ENCODE data around the gene GK. TPM values are rescaled to one million over a fixed set of nuclear protein-coding genes. Genes with fewer than 3 reads are reported as not detected.
"Not testable (repeated sequence)": the region's sequence is repeated elsewhere in the genome, so short reads cannot be mapped to it uniquely, and the experiment has no call there.

GK gene
- total RNA-seq, 1 experiment from 2014 or later, result 1.7 TPM

DNA sequence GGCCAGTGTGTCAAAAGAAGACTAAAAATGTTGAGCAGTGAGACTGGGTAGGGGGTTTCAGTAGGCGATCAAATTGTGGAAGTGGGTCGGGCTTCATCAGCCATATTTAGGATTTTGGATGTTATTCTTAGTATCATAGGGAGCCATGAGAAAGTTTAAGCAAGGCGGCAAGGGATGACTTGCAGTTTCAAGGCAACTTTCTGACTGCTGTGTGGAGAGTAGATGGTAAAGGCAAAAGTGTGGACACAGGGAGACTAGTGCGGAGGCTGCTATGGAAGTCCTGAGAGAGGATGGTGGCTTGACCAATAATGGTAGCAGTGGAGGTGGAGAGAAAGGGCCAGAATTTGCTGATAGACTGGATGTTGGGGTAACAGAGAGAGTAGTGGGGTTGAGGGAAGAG lies 15.4 kb downstream of the GK start:
- ATAC-seq (no peak), DNase-seq (ENCODE audit: low read depth, low spot score) (no peak)
- Histone ChIP-seq H3K4me1 (ENCODE audit: control insufficient read depth, insufficient read depth, low read length) (no peaks in the 10 kb centered on the region), H3K9me3 (ENCODE audit: control insufficient read depth, insufficient read depth, low read depth, low read length) (no peaks in the 10 kb centered on the region), H3K36me3 (ENCODE audit: control insufficient read depth, insufficient read depth, low read length) (no peaks in the 10 kb centered on the region), H3K27me3 (ENCODE audit: control insufficient read depth, insufficient read depth, low read length) (no peaks in the 10 kb centered on the region), H3K27ac (ENCODE audit: low read length) (no peak overlapping the region), H3K4me3 (ENCODE audit: low read depth in 2 of 2, low read length in 2 of 2) (no peak overlapping the region)
- no TSS peak for BruUV-seq (replicated peaks)
- CTCF ChIA-PET, result no interaction called here
- intact Hi-C loops (cut with micrococcal nuclease; ENCODE audit: unreplicated experiment), result no loop called here
- TF ChIP-seq TCF7L2 (IDR thresholded peaks at IDR 0.05; ENCODE audit: low read depth, low read length) (no peak), POLR2AphosphoS5 (IDR thresholded peaks at IDR 0.05; ENCODE audit: low read depth, low read length) (no peak), SIN3A (IDR thresholded peaks at IDR 0.05; ENCODE audit: borderline replicate concordance, insufficient read depth, low read depth, low read length) (no peak), REST (IDR thresholded peaks at IDR 0.05; ENCODE audit: insufficient read depth in 1 of 2, low read depth in 2 of 2, low read length in 1 of 2) (no peak)
- TF ChIP-seq, protein P1, sequence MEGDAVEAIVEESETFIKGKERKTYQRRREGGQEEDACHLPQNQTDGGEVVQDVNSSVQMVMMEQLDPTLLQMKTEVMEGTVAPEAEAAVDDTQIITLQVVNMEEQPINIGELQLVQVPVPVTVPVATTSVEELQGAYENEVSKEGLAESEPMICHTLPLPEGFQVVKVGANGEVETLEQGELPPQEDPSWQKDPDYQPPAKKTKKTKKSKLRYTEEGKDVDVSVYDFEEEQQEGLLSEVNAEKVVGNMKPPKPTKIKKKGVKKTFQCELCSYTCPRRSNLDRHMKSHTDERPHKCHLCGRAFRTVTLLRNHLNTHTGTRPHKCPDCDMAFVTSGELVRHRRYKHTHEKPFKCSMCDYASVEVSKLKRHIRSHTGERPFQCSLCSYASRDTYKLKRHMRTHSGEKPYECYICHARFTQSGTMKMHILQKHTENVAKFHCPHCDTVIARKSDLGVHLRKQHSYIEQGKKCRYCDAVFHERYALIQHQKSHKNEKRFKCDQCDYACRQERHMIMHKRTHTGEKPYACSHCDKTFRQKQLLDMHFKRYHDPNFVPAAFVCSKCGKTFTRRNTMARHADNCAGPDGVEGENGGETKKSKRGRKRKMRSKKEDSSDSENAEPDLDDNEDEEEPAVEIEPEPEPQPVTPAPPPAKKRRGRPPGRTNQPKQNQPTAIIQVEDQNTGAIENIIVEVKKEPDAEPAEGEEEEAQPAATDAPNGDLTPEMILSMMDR (IDR thresholded peaks at IDR 0.05), result no peak
- in situ Hi-C loops (cut with HindIII; ENCODE audit: low pct_unique_long_range_greater_than_20kb, low sequenced_read_pairs), result no loop called here
- POLR2A ChIA-PET, result no interaction called here

GRCh38 chrX:30671189-30671588 lies 18.0 kb downstream of the GK start:
- BruUV-seq (replicated peaks); intact Hi-C loops (cut with micrococcal nuclease; ENCODE audit: unreplicated experiment); H3K4me3 ChIP-seq (ENCODE audit: low read depth in 2 of 2, low read length in 2 of 2); H3K4me1 ChIP-seq (ENCODE audit: control insufficient read depth, insufficient read depth, low read length); ATAC-seq; in situ Hi-C loops (cut with HindIII; ENCODE audit: low pct_unique_long_range_greater_than_20kb, low sequenced_read_pairs); H3K36me3 ChIP-seq (ENCODE audit: control insufficient read depth, insufficient read depth, low read length); POLR2A ChIA-PET; H3K27me3 ChIP-seq (ENCODE audit: control insufficient read depth, insufficient read depth, low read length); H3K27ac ChIP-seq (ENCODE audit: low read length); H3K9me3 ChIP-seq (ENCODE audit: control insufficient read depth, insufficient read depth, low read depth, low read length); DNase-seq (ENCODE audit: low read depth, low spot score): not testable (repeated sequence)
- CTCF ChIA-PET, result interaction anchor here (0.6 kb wide), 1 partner anchor 1741 kb away, joined by 8 read pairs; no protein-coding TSS in a partner anchor
- TF ChIP-seq, protein P1 (IDR thresholded peaks at IDR 0.05), result peak; percentile 10; the same call in 1 of the 2 replicates
